Measurements from ENCODE around the gene MYZAP. TPM values are rescaled to one million over a fixed set of nuclear protein-coding genes. Genes with fewer than 3 reads are reported as not detected.

Gene MYZAP
- total RNA-seq, 1 experiment from 2014 or later, result 0.63 TPM

DNA sequence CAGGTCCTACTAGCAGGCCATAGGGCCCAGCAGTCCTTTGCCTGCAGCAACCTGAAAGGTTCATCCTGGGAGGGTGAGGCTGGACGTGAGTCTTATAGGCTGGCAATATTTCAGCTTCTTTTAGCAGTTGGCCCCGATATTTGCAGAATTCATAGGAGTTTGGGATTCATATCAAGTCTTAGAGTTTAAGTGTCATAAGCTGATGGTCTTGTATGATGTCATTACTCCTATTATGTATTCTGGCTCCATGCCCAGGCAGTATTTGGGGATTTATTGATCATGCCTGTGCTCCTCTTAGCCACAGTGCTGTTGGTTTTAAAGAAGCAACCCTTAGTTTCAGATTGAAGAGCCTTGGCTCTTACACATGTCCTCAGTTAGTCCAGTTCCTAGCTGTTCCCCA lies 73.5 kb downstream of the MYZAP start:
- H4K5ac ChIP-seq (ENCODE audit: insufficient read length, low read depth, low read length), result no peak overlapping the region
- H3K4ac ChIP-seq (ENCODE audit: low read depth, low read length), result no peak overlapping the region
- no peak overlapping the region for H4K91ac ChIP-seq (ENCODE audit: insufficient read length, low read depth, low read length)
- no peaks in the 10 kb centered on the region for H3K4me1 ChIP-seq (ENCODE audit: insufficient read depth, low read length)
- no peaks in the 10 kb centered on the region for H3K79me2 ChIP-seq (ENCODE audit: insufficient read depth, low read length)
- no peak overlapping the region for H3K9ac ChIP-seq (ENCODE audit: extremely low read depth, insufficient read length, low read length)
- H2BK15ac ChIP-seq (ENCODE audit: low read depth, low read length), result no peak overlapping the region
- no peak overlapping the region for H2BK120ac ChIP-seq (ENCODE audit: low read depth, low read length, poor library complexity, severe bottlenecking)
- no peak overlapping the region for H2AFZ ChIP-seq (ENCODE audit: low read length)
- H2AK5ac ChIP-seq (ENCODE audit: insufficient read length, low read length), result no peak overlapping the region
- H3K9me3 ChIP-seq (ENCODE audit: control insufficient read depth, low read depth, low read length), result no peaks in the 10 kb centered on the region
- no peak overlapping the region for H2BK20ac ChIP-seq (ENCODE audit: low read depth, low read length, poor library complexity, severe bottlenecking)
- H3K23me2 ChIP-seq (ENCODE audit: insufficient read length, low read depth, low read length, poor library complexity, severe bottlenecking), result no peaks in the 10 kb centered on the region
- no peaks in the 10 kb centered on the region for H3K36me3 Mint-ChIP-seq (ENCODE audit: insufficient read depth in 1 of 3, low read depth in 3 of 3)
- TF ChIP-seq, protein P1, sequence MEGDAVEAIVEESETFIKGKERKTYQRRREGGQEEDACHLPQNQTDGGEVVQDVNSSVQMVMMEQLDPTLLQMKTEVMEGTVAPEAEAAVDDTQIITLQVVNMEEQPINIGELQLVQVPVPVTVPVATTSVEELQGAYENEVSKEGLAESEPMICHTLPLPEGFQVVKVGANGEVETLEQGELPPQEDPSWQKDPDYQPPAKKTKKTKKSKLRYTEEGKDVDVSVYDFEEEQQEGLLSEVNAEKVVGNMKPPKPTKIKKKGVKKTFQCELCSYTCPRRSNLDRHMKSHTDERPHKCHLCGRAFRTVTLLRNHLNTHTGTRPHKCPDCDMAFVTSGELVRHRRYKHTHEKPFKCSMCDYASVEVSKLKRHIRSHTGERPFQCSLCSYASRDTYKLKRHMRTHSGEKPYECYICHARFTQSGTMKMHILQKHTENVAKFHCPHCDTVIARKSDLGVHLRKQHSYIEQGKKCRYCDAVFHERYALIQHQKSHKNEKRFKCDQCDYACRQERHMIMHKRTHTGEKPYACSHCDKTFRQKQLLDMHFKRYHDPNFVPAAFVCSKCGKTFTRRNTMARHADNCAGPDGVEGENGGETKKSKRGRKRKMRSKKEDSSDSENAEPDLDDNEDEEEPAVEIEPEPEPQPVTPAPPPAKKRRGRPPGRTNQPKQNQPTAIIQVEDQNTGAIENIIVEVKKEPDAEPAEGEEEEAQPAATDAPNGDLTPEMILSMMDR (conservative IDR thresholded peaks at IDR 0.05), result no peak
- H2BK5ac ChIP-seq (ENCODE audit: insufficient read length, low read length), result no peak overlapping the region
- H3K4me3 Mint-ChIP-seq, result no peak overlapping the region
- DNase-seq, result no peak
- no peak overlapping the region for H3K23ac ChIP-seq (ENCODE audit: insufficient read length, low read depth, low read length)
- no peaks in the 10 kb centered on the region for H3K9me3 Mint-ChIP-seq
- H3K79me1 ChIP-seq (ENCODE audit: insufficient read depth, low read depth, low read length, poor library complexity, severe bottlenecking), result no peaks in the 10 kb centered on the region
- H3K27ac Mint-ChIP-seq, result no peak overlapping the region
- H3K27me3 ChIP-seq (ENCODE audit: insufficient read depth, low read length), result no peaks in the 10 kb centered on the region
- H4K8ac ChIP-seq (replicated peaks; ENCODE audit: insufficient read length, low read depth, low read length), result no peak overlapping the region
- no CpG with 5 or more reads among the region's 2 CpGs for WGBS (ENCODE audit: extremely low coverage, insufficient read length, low lambda C conversion rate)
- peaks cover 5% of the 10 kb centered on the region for H3K27me3 Mint-ChIP-seq (ENCODE audit: low read depth)
- no peak overlapping the region for H3K14ac ChIP-seq (ENCODE audit: insufficient read depth, low read length)
- no peaks in the 10 kb centered on the region for H3K4me1 Mint-ChIP-seq
- no peak overlapping the region for H3T11ph ChIP-seq (ENCODE audit: low read length)
- no peak overlapping the region for H3K4me2 ChIP-seq (ENCODE audit: insufficient read depth, insufficient read length, low read length)
- H3K18ac ChIP-seq (ENCODE audit: insufficient read length, low read depth, low read length), result no peak overlapping the region
- H4K20me1 ChIP-seq (ENCODE audit: control insufficient read depth, insufficient read depth, insufficient read length), result no peaks in the 10 kb centered on the region
- no peak overlapping the region for H3K27ac ChIP-seq (ENCODE audit: insufficient read length, low read depth, low read length)
- no peak overlapping the region for H2BK12ac ChIP-seq (ENCODE audit: insufficient read length, low read depth, low read length)
- H3K56ac ChIP-seq (ENCODE audit: insufficient read length, low read depth, low read length), result no peak overlapping the region
